GM18870 (cell line): ENCODE results near the gene MS4A6A.
"Not testable (repeated sequence)": the region's sequence is repeated elsewhere in the genome, so short reads cannot be mapped to it uniquely, and the experiment has no call there.

ENCODE experiments used
- ATAC-seq: cut with Tn5 transposase; IDR thresholded peaks from one replicate; pipeline ENCODE4 v1.9.1; 2021; ENCODE audit warnings: moderate library complexity; ENCODE audit not compliant: unreplicated experiment

The MS4A6A gene

GRCh38 chr11:60184824-60185511 lies 2.1 kb upstream of the MS4A6A start:
- no peak for ATAC-seq

GRCh38 chr11:60183591-60184205 lies 815 bp upstream of the MS4A6A start:
- no peak for ATAC-seq

GRCh38 chr11:60175860-60176275 lies 7.0 kb downstream of the MS4A6A start:
- ATAC-seq = peak; percentile 65

- no peak for ATAC-seq
Measured at GRCh38 chr11:60172011-60172410, 10.9 kb downstream of the MS4A6A start.

GRCh38 chr11:60170566-60170965 lies 12.3 kb downstream of the MS4A6A start:
- no peak for ATAC-seq

- ATAC-seq = no peak
Measured at GRCh38 chr11:60169264-60169915, 13.5 kb downstream of the MS4A6A start.

- ATAC-seq = no peak
Measured at GRCh38 chr11:60168306-60168705, 14.6 kb downstream of the MS4A6A start.

- no peak for ATAC-seq
Measured at GRCh38 chr11:60165951-60166350, 16.9 kb downstream of the MS4A6A start.

GRCh38 chr11:60165538-60165937 lies 17.3 kb downstream of the MS4A6A start:
- ATAC-seq = no peak

- ATAC-seq = no peak
Measured at GRCh38 chr11:60164550-60165075, 18.3 kb downstream of the MS4A6A start.

GRCh38 chr11:60161766-60162165 lies 21.1 kb downstream of the MS4A6A start:
- ATAC-seq = no peak

GRCh38 chr11:60161107-60161506 lies 21.8 kb downstream of the MS4A6A start:
- ATAC-seq = no peak

- ATAC-seq = no peak
Measured at GRCh38 chr11:60159868-60160267, 23.0 kb downstream of the MS4A6A start.

GRCh38 chr11:60159284-60159683 lies 23.6 kb downstream of the MS4A6A start:
- no peak for ATAC-seq

- no peak for ATAC-seq
Measured at GRCh38 chr11:60158636-60159035, 24.2 kb downstream of the MS4A6A start.

GRCh38 chr11:60155931-60156330 lies 27.0 kb downstream of the MS4A6A start:
- ATAC-seq = no peak

GRCh38 chr11:60152727-60153126 lies 30.2 kb downstream of the MS4A6A start:
- ATAC-seq = not testable (repeated sequence)

GRCh38 chr11:60150279-60150678 lies 32.6 kb downstream of the MS4A6A start:
- ATAC-seq = no peak

- no peak for ATAC-seq
Measured at GRCh38 chr11:60145677-60146076, 37.2 kb downstream of the MS4A6A start.

- no peak for ATAC-seq
Measured at GRCh38 chr11:60143768-60144167, 39.1 kb downstream of the MS4A6A start.

- no peak for ATAC-seq
Measured at GRCh38 chr11:60133917-60134316, 49.0 kb downstream of the MS4A6A start.

GRCh38 chr11:60131912-60132311 lies 51.0 kb downstream of the MS4A6A start:
- no peak for ATAC-seq
